Measurements from ENCODE around the gene NIPSNAP3A.

Gene NIPSNAP3A

GRCh38 chr9:104808035-104808614 is 60.6 kb downstream of the NIPSNAP3A start:
- DNase-seq (ENCODE audit: low spot score): no peak
